ENCODE data around the gene TRIM33. TPM values are rescaled to one million over a fixed set of nuclear protein-coding genes. Genes with fewer than 3 reads are reported as not detected.
"Not testable (repeated sequence)": the region's sequence is repeated elsewhere in the genome, so short reads cannot be mapped to it uniquely, and the experiment has no call there.

The TRIM33 gene
- total RNA-seq, 1 donor from 2014 or later: 21.4 TPM

DNA sequence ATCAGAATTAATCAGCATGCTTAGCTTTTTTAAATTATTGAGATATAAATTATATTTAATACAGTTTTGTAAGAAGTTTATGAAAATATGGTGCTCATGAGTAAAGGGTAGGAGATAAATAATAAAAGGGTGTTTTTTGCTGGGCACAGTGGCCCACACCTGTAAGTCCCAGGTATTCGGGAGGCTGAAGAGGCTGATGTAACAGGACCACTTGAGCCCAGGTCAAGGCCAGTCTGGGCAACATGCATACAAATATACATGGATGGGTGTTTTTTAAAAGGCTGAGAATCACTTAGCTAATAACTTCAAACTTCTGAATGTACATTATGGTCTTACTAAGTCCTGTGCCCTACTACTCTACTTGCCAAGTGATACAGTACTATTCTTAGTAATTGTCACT lies 73.2 kb downstream of the TRIM33 start:
- Histone ChIP-seq H3K9me3 (ENCODE audit: control insufficient read depth in 3 of 3, low read length in 3 of 3) (no peaks in the 10 kb centered on the region), H3K4me1 (ENCODE audit: control insufficient read depth in 3 of 3, insufficient read depth in 3 of 3, low read length in 3 of 3) (no peaks in the 10 kb centered on the region), H3K27me3 (ENCODE audit: control insufficient read depth in 3 of 3, insufficient read depth in 3 of 3, low read length in 3 of 3) (no peaks in the 10 kb centered on the region), H3K36me3 (ENCODE audit: control insufficient read depth in 3 of 3, insufficient read depth in 3 of 3, low read length in 3 of 3) (peaks cover 0 to 2% (median 2%) of the 10 kb centered on the region in 3 donors), H3K4me3 (ENCODE audit: low read length in 3 of 3) (no peak overlapping the region), H3K27ac (ENCODE audit: low read depth, low read length) (no peak overlapping the region), H3K9ac (ENCODE audit: low read depth in 1 of 3, low read length in 3 of 3) (no peak overlapping the region)

DNA sequence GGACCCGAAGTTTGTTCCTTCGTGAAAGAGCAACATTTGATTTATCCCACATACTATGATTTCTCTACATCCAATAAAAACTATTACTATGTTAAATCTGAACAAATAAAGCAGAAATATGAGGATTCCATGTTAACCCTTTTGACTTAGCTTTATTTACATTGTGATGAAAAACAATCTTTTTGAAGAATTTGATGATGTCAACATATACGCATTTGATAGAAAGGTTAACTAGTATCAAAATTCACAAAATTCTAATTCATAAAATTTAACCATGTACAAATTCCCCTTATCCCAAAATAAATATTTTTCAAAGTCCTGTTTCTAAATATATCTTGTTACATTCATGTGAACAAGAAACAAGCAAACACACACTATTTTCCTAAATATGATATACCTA lies 74.2 kb downstream of the TRIM33 start:
- Histone ChIP-seq H3K9ac (ENCODE audit: low read depth in 1 of 3, low read length in 3 of 3) (no peak overlapping the region), H3K27ac (ENCODE audit: low read depth, low read length) (no peak overlapping the region), H3K36me3 (ENCODE audit: control insufficient read depth in 3 of 3, insufficient read depth in 3 of 3, low read length in 3 of 3) (peaks cover 0 to 2% (median 2%) of the 10 kb centered on the region in 3 donors), H3K27me3 (ENCODE audit: control insufficient read depth in 3 of 3, insufficient read depth in 3 of 3, low read length in 3 of 3) (no peaks in the 10 kb centered on the region), H3K4me3 (ENCODE audit: low read length in 3 of 3) (no peak overlapping the region), H3K9me3 (ENCODE audit: control insufficient read depth in 3 of 3, low read length in 3 of 3) (no peaks in the 10 kb centered on the region), H3K4me1 (ENCODE audit: control insufficient read depth in 3 of 3, insufficient read depth in 3 of 3, low read length in 3 of 3) (no peaks in the 10 kb centered on the region)

DNA sequence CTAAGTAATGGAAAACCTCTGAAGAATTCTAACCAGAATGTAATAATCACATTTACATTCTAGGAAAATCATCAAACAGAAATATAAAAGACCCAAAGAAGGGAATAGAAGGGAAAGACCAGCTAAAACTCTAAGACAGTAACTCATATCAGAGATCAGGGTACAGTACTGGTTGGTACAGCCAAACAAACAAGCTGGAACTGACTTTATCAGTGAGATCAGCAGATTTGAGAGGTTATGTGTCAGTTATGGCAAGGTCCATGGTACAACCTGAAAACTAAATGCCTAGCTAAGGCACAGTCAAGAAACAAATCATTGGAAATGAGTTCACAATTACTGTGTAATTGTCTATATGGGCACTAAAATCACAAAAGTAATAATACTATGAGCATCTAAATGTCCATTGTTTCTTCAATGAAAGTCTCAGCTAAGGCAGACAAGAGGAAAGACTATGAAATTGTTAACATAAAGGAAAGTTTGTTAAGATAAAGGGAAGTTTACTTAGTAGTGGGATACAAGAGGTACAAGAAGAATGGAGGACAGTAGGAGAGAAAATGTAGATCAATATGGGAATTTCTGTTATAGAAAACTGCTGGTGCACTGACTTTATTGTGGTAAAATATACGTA lies 75.8 kb downstream of the TRIM33 start:
- Histone ChIP-seq H3K36me3 (ENCODE audit: control insufficient read depth in 3 of 3, insufficient read depth in 3 of 3, low read length in 3 of 3) (peaks cover 0 to 4% (median 0%) of the 10 kb centered on the region in 3 donors), H3K27ac (ENCODE audit: low read depth, low read length) (no peak overlapping the region), H3K9ac (ENCODE audit: low read depth in 1 of 3, low read length in 3 of 3) (no peak overlapping the region), H3K9me3 (ENCODE audit: control insufficient read depth in 3 of 3, low read length in 3 of 3) (no peaks in the 10 kb centered on the region), H3K4me3 (ENCODE audit: low read length in 3 of 3) (no peak overlapping the region), H3K27me3 (ENCODE audit: control insufficient read depth in 3 of 3, insufficient read depth in 3 of 3, low read length in 3 of 3) (no peaks in the 10 kb centered on the region), H3K4me1 (ENCODE audit: control insufficient read depth in 3 of 3, insufficient read depth in 3 of 3, low read length in 3 of 3) (no peaks in the 10 kb centered on the region)

DNA sequence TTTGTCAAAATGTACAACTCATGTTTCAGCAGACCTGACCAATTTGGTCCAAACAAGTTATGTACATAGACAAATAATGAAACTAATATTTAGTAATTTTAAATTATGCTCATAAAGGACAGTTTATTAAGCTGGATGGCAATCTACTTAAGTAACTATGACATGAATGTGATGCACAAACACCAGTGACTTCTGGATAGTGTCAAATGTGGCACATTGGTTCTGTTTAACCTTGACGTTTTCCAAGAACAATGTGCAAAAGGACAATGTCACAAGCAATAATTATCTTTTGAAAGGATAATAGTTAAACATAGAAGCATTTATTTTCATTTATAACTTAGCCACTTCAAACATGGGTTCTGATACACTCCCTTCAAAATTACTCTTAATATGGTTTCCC lies 80.0 kb downstream of the TRIM33 start:
- H3K27me3 ChIP-seq (ENCODE audit: control insufficient read depth in 3 of 3, insufficient read depth in 3 of 3, low read length in 3 of 3): no peaks in the 10 kb centered on the region
- H3K9me3 ChIP-seq (ENCODE audit: control insufficient read depth in 3 of 3, low read length in 3 of 3): no peaks in the 10 kb centered on the region
- H3K9ac ChIP-seq (ENCODE audit: low read depth in 1 of 3, low read length in 3 of 3): no peak overlapping the region
- H3K4me1 ChIP-seq (ENCODE audit: control insufficient read depth in 3 of 3, insufficient read depth in 3 of 3, low read length in 3 of 3): no peaks in the 10 kb centered on the region
- H3K36me3 ChIP-seq (ENCODE audit: control insufficient read depth in 3 of 3, insufficient read depth in 3 of 3, low read length in 3 of 3): peaks cover 0 to 12% (median 10%) of the 10 kb centered on the region in 3 donors
- H3K4me3 ChIP-seq (ENCODE audit: low read length in 3 of 3): no peak overlapping the region
- H3K27ac ChIP-seq (ENCODE audit: low read depth, low read length): no peak overlapping the region

DNA sequence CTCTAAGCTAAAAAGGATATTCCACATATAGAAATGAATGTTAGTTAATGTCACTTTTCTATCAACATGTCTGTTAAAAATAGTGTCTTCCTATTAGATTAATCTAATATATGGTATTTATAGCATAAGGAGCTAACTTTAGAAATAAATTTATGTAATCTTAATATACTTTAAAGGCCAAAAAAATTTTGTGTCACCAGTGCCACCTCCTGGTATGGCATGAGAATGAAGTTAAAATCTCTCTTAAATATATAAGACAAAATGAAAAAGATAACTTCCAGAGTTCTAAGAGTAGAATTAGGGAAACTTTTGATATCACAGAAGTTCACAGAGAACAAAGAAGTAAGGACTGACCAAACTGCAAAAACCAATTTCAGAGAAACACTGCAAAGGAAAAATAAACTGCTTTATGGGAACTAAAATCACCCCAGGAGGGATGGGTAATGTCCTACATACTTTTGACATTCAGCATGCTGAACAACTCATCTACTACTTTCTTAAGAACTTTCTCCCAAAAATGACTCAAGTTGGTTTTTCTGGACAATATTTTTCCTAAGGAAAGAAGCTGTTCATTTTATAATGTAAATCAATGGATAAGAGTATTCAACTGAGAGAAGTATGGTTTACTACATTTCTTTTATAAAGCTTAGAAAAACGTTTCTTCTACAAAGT lies 82.8 kb downstream of the TRIM33 start:
- Histone ChIP-seq H3K9ac (ENCODE audit: low read depth in 1 of 3, low read length in 3 of 3) (no peak overlapping the region), H3K36me3 (ENCODE audit: control insufficient read depth in 3 of 3, insufficient read depth in 3 of 3, low read length in 3 of 3) (peaks cover 8 to 31% (median 25%) of the 10 kb centered on the region in 3 donors), H3K9me3 (ENCODE audit: control insufficient read depth in 3 of 3, low read length in 3 of 3) (no peaks in the 10 kb centered on the region), H3K4me3 (ENCODE audit: low read length in 3 of 3) (no peak overlapping the region), H3K4me1 (ENCODE audit: control insufficient read depth in 3 of 3, insufficient read depth in 3 of 3, low read length in 3 of 3) (no peaks in the 10 kb centered on the region), H3K27ac (ENCODE audit: low read depth, low read length) (no peak overlapping the region), H3K27me3 (ENCODE audit: control insufficient read depth in 3 of 3, insufficient read depth in 3 of 3, low read length in 3 of 3) (no peaks in the 10 kb centered on the region)

DNA sequence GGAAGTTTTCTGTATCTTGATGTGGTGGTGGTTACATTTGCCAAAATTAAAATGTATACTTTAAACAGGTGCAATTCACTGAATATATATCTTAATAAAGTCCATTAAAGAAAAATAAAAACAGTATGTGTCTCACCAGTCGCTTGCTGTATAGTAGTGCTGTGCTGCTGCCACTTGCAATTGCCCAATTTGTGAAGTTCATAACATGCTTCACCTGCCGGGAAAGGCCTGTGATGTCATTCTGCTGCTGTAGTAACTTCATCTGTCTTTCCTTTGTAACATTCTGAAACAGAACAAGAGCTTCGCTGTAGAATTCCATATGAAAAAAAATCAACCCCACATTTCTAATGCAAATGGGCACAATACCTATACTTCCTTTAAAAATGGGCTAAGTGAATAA lies 83.4 kb downstream of the TRIM33 start:
- peaks cover 8 to 31% (median 25%) of the 10 kb centered on the region in 3 donors for H3K36me3 ChIP-seq (ENCODE audit: control insufficient read depth in 3 of 3, insufficient read depth in 3 of 3, low read length in 3 of 3)
- H3K27me3 ChIP-seq (ENCODE audit: control insufficient read depth in 3 of 3, insufficient read depth in 3 of 3, low read length in 3 of 3): no peaks in the 10 kb centered on the region
- H3K9ac ChIP-seq (ENCODE audit: low read depth in 1 of 3, low read length in 3 of 3): no peak overlapping the region
- no peaks in the 10 kb centered on the region for H3K9me3 ChIP-seq (ENCODE audit: control insufficient read depth in 3 of 3, low read length in 3 of 3)
- H3K4me1 ChIP-seq (ENCODE audit: control insufficient read depth in 3 of 3, insufficient read depth in 3 of 3, low read length in 3 of 3): no peaks in the 10 kb centered on the region
- H3K4me3 ChIP-seq (ENCODE audit: low read length in 3 of 3): no peak overlapping the region
- no peak overlapping the region for H3K27ac ChIP-seq (ENCODE audit: low read depth, low read length)

DNA sequence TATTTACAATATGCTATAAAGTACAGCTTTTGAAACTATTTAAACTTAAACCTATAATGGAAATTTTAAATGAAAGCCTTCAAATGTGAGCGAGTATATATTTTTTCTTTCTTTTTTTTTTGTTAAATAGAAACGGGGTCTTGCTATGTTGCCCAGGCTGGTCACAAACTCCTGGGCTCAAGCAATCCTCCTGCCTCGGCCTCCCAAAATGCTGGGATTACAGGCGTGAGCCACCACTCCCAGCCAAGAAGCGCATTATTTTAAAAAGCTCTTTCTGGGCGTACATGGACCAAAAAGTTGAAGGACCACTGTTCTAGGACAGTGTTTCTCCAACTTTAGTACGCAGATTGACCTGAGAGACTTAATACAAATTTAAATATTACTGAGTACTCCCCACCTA lies 87.5 kb downstream of the TRIM33 start:
- H3K36me3 ChIP-seq (ENCODE audit: control insufficient read depth in 3 of 3, insufficient read depth in 3 of 3, low read length in 3 of 3): peaks cover 8 to 59% (median 38%) of the 10 kb centered on the region in 3 donors
- no peaks in the 10 kb centered on the region for H3K9me3 ChIP-seq (ENCODE audit: control insufficient read depth in 3 of 3, low read length in 3 of 3)
- no peak overlapping the region for H3K4me3 ChIP-seq (ENCODE audit: low read length in 3 of 3)
- no peaks in the 10 kb centered on the region for H3K27me3 ChIP-seq (ENCODE audit: control insufficient read depth in 3 of 3, insufficient read depth in 3 of 3, low read length in 3 of 3)
- no peak overlapping the region for H3K27ac ChIP-seq (ENCODE audit: low read depth, low read length)
- no peaks in the 10 kb centered on the region for H3K4me1 ChIP-seq (ENCODE audit: control insufficient read depth in 3 of 3, insufficient read depth in 3 of 3, low read length in 3 of 3)
- H3K9ac ChIP-seq (ENCODE audit: low read depth in 1 of 3, low read length in 3 of 3): no peak overlapping the region

DNA sequence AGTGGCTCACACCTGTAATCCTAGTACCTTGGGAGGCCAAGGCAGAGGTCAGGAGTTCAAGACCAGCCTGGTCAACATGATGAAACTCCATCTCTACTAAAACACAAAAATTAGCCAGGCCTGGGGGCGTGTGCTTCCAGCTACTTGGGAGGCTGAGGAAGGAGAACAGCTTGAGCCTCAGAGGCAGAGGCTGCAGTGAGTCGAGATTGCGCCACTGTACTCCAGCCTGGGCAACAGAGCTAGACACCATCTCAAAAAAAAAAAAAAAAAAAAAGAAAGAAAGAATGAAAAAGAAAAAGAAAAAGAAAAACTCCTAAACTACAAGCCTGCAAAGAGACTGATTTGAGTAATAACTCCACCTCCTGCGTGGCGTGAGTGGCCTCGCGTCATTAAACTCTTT lies 92.1 kb downstream of the TRIM33 start:
- not testable (repeated sequence) for H3K9me3 ChIP-seq (ENCODE audit: control insufficient read depth in 3 of 3, low read length in 3 of 3); H3K4me1 ChIP-seq (ENCODE audit: control insufficient read depth in 3 of 3, insufficient read depth in 3 of 3, low read length in 3 of 3); H3K4me3 ChIP-seq (ENCODE audit: low read length in 3 of 3); H3K27me3 ChIP-seq (ENCODE audit: control insufficient read depth in 3 of 3, insufficient read depth in 3 of 3, low read length in 3 of 3); H3K27ac ChIP-seq (ENCODE audit: low read depth, low read length); H3K9ac ChIP-seq (ENCODE audit: low read depth in 1 of 3, low read length in 3 of 3)
- peaks cover 0 to 39% (median 23%) of the 10 kb centered on the region in 3 donors for H3K36me3 ChIP-seq (ENCODE audit: control insufficient read depth in 3 of 3, insufficient read depth in 3 of 3, low read length in 3 of 3)

DNA sequence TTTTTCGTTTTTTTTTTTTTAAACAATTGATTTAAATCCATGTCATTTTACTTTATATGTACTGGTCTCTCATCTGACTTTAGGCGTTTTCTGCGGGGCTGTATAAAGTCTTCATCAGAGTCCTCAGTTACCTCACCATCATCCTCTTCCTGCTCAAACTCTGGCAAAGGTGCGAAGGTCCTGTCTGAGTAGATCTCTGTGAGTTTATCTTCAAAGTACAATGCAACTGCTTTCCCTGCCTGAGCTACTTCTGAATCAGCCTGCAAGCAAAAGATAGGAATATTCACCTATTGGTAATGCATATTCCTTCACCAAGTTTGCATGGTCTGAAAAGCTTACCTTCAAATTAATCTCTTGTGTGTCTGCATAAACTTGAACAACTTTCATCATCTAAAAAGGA lies 113.4 kb downstream of the TRIM33 start:
- no peak overlapping the region for H3K27ac ChIP-seq (ENCODE audit: low read depth, low read length)
- no peaks in the 10 kb centered on the region for H3K4me1 ChIP-seq (ENCODE audit: control insufficient read depth in 3 of 3, insufficient read depth in 3 of 3, low read length in 3 of 3)
- peaks cover 2 to 24% (median 6%) of the 10 kb centered on the region in 3 donors for H3K36me3 ChIP-seq (ENCODE audit: control insufficient read depth in 3 of 3, insufficient read depth in 3 of 3, low read length in 3 of 3)
- no peaks in the 10 kb centered on the region for H3K9me3 ChIP-seq (ENCODE audit: control insufficient read depth in 3 of 3, low read length in 3 of 3)
- H3K4me3 ChIP-seq (ENCODE audit: low read length in 3 of 3): no peak overlapping the region
- no peak overlapping the region for H3K9ac ChIP-seq (ENCODE audit: low read depth in 1 of 3, low read length in 3 of 3)
- no peaks in the 10 kb centered on the region for H3K27me3 ChIP-seq (ENCODE audit: control insufficient read depth in 3 of 3, insufficient read depth in 3 of 3, low read length in 3 of 3)

DNA sequence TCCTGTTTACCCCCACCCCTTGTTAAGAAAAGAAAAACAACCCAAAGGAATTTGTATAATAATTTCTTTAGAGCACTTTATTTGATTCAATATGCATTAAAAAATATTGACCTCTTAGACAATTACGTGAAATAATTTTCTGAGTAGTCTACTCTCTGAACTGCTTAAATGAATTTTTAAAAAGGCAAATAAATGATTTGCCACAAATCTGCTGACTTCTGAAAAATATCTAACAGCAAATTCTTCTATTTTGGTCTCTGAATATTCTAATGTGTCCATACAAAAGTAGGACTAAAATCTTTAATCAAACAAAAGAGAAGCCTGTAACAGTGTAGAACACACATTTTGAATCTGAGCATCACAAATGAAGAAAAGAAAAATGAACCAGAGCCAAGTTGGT lies 115.1 kb downstream of the TRIM33 start:
- H3K4me3 ChIP-seq (ENCODE audit: low read length in 3 of 3): no peak overlapping the region
- no peaks in the 10 kb centered on the region for H3K4me1 ChIP-seq (ENCODE audit: control insufficient read depth in 3 of 3, insufficient read depth in 3 of 3, low read length in 3 of 3)
- H3K9me3 ChIP-seq (ENCODE audit: control insufficient read depth in 3 of 3, low read length in 3 of 3): no peaks in the 10 kb centered on the region
- no peak overlapping the region for H3K9ac ChIP-seq (ENCODE audit: low read depth in 1 of 3, low read length in 3 of 3)
- peaks cover 2 to 22% (median 5%) of the 10 kb centered on the region in 3 donors for H3K36me3 ChIP-seq (ENCODE audit: control insufficient read depth in 3 of 3, insufficient read depth in 3 of 3, low read length in 3 of 3)
- no peaks in the 10 kb centered on the region for H3K27me3 ChIP-seq (ENCODE audit: control insufficient read depth in 3 of 3, insufficient read depth in 3 of 3, low read length in 3 of 3)
- no peak overlapping the region for H3K27ac ChIP-seq (ENCODE audit: low read depth, low read length)
